Right renal cortex interstitium (tissue), 3 donors: ENCODE results near the gene FAM217B. TPM values are rescaled to one million over a fixed set of nuclear protein-coding genes. Genes with fewer than 3 reads are reported as not detected.

ENCODE experiments used
- DNase-seq, 3 donors: peaks; one replicate each; pipeline ENCODE4 v3.0.0-alpha.2; 2013; ENCODE audit warnings: low read depth in 3 of 3, low spot score in 2 of 3
- polyA plus RNA-seq, 3 donors: library from polyadenylated mRNA; unstranded; fragments of 120-200 nt; gene quantifications; one replicate each; pipeline ENCODE4 v1.2.1, GENCODE V29; 2013; ENCODE audit not compliant: insufficient read length in 3 of 3

The FAM217B gene
- 10 to 100 TPM; 22.8 to 24.0 (median 22.8) TPM for polyA plus RNA-seq

- DNase-seq = peak; percentile 88 to 92 (median 90)
These were observed at the start of gene FAM217B, which contains the start of gene PPP1R3D for GRCh38 chr20:59940129-59940955. TSS of gene FAM217B (plus strand) at chr20:59940389. CDS start at chr20:59943944, 3,555 bp downstream. TSS of gene PPP1R3D (minus strand) at chr20:59940305. CDS start at chr20:59939931, 374 bp downstream.

DNA sequence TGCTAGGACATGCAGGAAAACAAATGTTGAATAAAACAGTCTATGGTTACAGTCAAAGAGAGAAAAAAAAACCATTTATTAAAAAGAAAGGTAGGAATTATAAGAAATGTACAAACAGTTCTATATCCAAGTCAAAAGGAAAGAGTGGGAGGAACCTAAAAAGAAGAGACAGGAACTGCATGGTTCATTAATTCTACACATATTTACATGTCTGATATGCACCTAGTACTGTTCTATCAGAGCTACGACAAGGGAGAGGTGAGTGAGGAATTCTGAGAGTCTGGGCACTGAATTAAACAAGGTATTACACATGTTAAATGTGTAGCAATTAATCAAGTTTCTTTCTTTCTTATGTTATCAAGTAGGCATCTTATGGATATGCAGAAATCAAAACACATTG, 48.6 kb upstream of the FAM217B start:
- DNase-seq = no peak

DNA sequence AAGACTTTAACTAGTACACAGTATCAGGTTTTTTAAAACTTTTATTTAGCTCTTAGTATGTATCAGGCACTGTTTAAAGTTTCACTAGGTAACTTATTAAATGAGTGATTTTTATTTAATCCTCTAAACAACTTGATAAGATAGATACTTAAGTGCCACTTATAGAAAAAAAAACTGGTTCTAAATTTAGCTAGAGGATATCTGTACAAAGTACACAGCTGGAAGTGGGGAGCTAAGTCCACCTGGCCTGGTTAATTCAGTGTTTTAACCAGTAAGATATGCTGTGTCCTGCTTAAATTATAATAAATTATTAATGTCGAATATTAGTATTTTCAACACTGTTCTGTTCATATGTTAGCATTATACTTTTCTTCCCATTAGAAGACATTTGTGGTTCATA, 44.3 kb upstream of the FAM217B start:
- DNase-seq = no peak

DNA sequence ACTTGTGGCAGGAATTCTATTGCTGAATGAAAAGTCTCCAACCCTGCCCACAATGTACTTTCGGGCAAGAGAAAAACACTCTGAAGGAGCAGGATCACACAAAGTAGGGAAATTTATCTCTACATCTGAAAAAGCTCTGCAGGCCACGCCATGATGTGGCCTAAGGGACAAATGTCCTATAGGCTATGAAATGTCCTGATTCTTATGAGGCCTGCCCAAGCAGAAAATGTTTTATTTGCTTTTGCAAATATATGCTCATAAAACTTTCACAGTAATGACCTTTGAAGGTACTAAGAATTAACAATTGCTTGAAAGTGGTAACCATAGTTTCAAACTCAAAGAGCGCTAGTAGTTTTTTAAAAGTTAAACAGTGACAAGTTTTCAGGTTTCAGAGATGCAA, 37.7 kb upstream of the FAM217B start:
- no peak for DNase-seq

DNA sequence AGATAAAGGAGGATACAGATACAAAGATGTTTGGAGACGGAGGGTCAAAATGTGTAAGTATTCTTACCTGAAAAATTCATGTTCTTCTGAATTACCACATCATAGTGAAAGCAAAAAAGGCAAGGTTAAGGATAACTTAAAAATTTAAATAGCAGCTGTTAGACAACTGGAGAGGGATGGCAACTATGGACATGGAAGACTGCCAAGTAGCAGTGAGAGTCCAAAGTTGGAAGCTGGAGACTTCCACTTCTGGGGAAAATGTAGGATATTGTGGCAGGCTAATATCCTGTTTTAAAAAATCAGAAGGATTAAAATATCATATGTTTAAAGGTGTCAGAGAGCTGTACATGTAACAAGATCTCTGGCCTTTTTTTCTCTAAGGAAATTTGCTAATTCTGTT, 36.6 kb upstream of the FAM217B start:
- DNase-seq = no peak

DNA sequence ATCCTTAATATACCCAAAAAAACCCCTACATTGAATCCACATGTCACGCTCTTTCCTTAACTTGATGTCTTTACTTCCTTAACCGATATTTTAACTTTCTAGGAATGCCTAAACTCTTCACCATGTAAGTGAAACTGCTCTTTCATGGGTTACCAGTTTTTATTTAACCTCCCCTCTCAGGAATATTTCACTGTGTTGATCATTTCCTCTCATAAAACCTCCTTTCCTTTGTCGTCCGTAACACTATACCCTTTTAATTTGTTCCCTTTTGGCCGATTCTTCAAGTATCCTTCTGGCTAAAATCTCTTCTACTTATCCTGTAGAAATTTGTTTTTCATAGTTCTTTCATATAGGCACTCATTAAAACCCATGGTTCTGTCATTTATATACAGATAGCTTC, 31.3 kb upstream of the FAM217B start:
- DNase-seq = no peak

GRCh38 chr20:59911041-59911440, 29.1 kb upstream of the FAM217B start:
- DNase-seq = no peak

DNA sequence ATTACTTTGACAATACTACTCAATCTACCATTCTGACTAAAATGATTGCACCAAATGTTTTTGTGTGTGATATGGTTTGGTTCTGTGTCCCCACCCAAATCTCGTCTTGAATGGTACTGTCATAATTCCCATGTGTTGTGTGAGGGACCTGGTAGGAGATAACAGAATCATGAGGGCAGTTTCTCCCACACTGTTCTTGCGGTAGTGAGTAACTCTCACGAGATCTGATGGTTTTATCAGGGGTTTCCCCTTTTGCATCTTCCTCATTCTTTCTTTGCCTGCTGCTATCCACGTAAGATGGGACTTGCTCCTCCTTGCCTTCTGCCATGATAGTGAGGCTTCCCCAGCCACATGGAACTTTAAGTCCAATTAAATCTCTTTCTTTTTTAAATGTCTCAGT, 27.6 kb upstream of the FAM217B start:
- DNase-seq = no peak

- no peak for DNase-seq
These were observed 19.2 kb upstream of the FAM217B start for GRCh38 chr20:59920944-59921343.

DNA sequence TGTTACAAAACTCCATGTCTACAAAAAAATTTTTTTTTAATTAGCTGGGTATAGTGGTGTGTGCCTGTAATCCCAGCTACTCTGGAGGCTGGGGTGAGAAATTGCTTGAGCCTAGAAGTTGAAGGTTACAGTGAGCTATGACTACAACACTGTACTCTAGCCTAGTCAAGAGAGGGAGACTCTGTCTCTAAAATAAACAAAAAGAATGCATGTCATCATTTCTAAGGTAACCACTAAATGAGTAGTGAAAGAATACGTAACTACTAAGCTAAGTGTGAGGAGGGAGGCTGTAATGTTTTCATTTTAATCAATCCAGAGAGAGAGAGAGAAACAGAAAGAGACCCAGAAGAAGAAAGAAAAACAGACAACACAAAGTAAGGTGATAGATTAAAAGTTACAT, 16.7 kb upstream of the FAM217B start:
- no peak for DNase-seq

- DNase-seq = no peak
These were observed 14.8 kb upstream of the FAM217B start for GRCh38 chr20:59925359-59925758.

DNA sequence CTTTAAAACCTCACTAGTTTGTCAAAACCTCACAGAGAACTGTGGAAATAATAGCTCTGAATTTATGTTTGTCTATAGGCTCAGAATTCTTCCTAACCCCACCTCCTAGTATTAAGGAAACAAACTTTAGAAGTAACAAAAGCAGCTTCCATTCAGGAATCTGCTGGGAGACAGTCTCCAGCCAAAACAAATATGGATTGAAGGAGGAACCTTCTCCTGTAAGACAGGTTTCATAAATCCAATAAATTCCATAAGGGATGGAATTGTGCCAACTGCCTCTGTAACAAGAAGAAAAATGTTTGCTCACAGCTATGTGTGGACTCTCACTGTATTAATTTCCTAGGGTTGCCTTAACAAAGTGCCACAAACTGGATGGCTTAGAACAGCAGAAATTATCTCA, 14.3 kb upstream of the FAM217B start:
- no peak for DNase-seq

DNA sequence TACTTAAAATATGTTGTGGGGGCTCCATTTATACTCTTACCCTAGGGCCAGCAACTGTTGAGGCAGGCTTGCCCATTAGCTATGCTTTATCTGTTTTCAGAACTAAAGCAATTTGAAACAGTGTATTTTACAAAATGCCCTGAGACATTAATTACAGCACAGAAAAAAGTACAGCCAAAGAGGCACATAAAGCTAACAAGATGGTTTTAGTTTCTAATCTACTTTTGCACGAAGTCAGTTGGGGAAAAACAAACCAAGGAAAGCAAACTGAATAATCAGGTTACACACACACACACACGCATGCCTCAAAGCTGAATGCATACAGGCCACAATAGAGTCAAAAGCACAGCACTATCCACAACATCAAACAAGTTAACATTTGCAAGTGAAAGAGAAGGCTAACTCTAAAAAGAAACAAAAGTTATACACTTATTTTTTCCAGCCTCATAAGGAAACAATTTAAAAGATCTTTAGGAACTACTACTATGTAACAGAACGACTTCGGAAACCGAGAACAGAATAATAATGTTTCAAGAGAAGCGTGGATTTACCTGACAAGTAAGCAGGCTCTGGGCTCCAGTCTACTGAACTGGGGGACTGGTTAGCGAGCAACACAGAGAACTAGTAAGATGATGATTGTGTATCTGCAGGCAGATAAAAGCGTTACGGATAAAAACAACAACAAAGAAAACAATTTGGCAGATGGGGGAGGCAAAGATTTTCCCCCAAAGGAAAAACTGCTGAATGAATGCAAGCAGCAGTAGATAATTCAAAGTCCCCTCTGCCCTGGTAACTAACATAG, 8.5 kb upstream of the FAM217B start:
- DNase-seq = no peak

DNA sequence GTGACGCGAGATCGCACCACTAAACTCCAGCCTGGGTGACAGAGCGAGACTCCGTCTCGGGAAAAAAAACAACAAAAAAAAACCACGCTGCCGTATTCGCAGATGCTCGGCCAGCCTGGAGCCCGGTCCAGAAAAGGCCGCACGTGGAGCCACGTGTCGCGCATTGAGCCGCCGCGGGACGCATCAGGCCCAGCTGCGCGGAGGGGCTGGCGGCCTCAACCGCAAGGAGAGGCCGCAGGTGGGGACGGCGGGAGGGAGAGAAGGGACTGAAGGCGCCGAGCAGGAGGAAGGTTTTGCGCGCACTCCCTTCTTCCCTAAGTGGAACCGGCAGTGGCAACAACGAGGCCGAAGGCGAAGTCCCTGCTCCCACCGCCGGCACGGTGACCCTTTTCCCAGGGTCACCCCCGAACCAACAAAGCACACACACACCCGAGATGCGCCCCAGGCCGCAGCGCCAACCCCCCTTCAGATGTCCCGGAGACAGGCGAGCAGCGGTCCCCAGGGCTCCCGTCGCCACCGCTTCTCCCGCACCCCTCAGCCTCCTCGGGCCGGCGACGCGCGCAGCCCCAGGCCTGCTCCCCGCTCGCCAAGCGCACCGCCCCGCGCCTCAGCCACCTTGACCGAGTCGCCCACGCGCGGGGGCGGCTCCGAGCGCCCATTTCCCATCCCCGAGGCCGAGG, 7.4 kb upstream of the FAM217B start:
- DNase-seq = no peak

- DNase-seq = no peak
These were observed 6.8 kb upstream of the FAM217B start, which contains the start of gene SYCP2 for GRCh38 chr20:59933296-59933848. TSS of gene SYCP2 (minus strand) at chr20:59933637. CDS start at chr20:59922413, 11,224 bp downstream.

- peak; percentile 45 to 57 (median 48) for DNase-seq
These were observed 6.2 kb upstream of the FAM217B start for GRCh38 chr20:59933849-59934585.

DNA sequence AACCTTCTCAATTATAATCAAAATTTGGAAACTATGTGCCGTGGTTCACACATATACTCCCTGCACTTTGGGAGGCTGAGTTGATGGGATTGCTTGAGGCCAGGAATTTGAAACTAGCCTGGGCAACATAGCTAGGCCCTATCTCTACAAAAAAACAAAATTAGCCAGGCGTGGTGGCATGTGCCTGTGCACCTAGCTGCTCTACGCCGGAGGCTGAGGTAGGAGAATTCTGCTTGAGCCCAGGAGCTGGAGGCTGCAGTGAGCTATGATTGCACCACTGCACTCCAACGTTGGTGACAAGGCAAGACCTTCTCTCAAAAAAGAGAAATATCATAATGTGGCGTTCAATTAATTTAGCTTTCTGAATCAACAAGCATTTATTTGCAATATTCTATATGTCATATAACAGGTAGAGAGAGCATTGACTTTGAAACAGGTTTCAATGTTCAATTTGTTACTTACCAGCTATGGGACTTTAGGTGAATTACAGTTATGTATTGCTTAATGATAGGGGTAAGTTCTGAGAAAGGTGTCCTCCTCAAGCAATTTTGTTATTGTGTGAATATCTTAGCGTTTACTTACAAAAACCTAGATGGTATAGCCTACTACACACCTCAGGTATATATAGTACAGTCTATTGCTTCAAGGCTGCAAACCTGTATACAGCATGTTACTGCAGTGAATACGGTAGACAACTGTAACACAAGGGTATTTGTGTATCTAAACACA, 4.6 kb upstream of the FAM217B start:
- DNase-seq = no peak

GRCh38 chr20:59936409-59936808, 3.8 kb upstream of the FAM217B start:
- no peak for DNase-seq

DNA sequence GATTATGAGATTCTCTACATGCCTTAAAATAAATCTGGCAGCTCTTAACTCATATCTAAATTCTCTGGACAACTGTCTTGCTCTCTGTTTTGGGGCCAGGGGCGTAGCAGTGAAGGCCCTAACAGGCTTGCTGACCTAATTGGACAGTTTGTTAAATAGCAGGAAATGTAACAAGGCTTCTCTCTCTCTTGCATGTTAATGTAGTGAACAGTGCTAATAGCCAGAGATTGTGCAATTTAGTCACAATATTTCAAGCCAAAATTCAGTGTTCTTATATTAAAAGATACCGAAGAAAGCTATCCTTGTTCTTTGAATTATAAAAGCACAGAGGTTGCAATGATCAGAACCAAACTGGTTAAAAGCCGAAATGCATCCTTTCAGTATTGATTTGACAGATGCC, 3.0 kb upstream of the FAM217B start:
- DNase-seq = no peak
